OCI-LY1 (cell line): ENCODE measurements around the gene FAM181B.
"Not testable (repeated sequence)": the region's sequence is repeated elsewhere in the genome, so short reads cannot be mapped to it uniquely, and the experiment has no call there.

Experiments used
- EZH2 ChIP-seq: fragments of 200-600 bp; sonication (generic), shearing (Covaris generic); IDR thresholded peaks from 2 replicates; pipeline ENCODE4 v1.8.0; 2017; ENCODE audit warnings: borderline replicate concordance, mixed run types, mild to moderate bottlenecking, antibody characterized with exemption, low read length, moderate library complexity, mixed read lengths
- TF ChIP-seq, protein P1 (sequence below): fragments of 200-600 bp; sonication (generic), shearing (Covaris generic); IDR thresholded peaks from 2 replicates; pipeline ENCODE4 v1.5.1; 2017; ENCODE audit warnings: mild to moderate bottlenecking, antibody characterized with exemption, low read length, moderate library complexity, mixed read lengths

DNA sequence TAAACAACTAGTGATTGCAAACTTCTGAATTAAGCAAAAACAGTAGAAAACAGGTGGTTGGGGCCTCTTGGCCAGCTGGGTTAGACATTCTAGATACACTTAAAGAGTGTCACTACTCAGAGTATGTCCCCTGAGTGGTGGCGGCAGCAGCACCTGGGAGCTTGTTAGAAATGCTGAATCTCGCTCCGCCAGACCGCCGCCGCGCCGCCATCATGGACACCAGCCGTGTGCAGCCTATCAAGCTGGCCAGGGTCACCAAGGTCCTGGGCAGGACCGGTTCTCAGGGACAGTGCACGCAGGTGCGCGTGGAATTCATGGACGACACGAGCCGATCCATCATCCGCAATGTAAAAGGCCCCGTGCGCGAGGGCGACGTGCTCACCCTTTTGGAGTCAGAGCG is 44.3 kb downstream of the FAM181B start:
- TF ChIP-seq, protein P1, sequence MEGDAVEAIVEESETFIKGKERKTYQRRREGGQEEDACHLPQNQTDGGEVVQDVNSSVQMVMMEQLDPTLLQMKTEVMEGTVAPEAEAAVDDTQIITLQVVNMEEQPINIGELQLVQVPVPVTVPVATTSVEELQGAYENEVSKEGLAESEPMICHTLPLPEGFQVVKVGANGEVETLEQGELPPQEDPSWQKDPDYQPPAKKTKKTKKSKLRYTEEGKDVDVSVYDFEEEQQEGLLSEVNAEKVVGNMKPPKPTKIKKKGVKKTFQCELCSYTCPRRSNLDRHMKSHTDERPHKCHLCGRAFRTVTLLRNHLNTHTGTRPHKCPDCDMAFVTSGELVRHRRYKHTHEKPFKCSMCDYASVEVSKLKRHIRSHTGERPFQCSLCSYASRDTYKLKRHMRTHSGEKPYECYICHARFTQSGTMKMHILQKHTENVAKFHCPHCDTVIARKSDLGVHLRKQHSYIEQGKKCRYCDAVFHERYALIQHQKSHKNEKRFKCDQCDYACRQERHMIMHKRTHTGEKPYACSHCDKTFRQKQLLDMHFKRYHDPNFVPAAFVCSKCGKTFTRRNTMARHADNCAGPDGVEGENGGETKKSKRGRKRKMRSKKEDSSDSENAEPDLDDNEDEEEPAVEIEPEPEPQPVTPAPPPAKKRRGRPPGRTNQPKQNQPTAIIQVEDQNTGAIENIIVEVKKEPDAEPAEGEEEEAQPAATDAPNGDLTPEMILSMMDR: not testable (repeated sequence)
- TF ChIP-seq EZH2: not testable (repeated sequence)
